Suprapubic skin (tissue), 4 donors: ENCODE data around the gene ATG9A. TPM values are rescaled to one million over a fixed set of nuclear protein-coding genes. Genes with fewer than 3 reads are reported as not detected.
"Not testable (repeated sequence)": the region's sequence is repeated elsewhere in the genome, so short reads cannot be mapped to it uniquely, and the experiment has no call there.

Experiments
- DNase-seq, 2 donors: peaks; one replicate each; pipeline ENCODE4 v3.0.0-alpha.2; 2019; ENCODE audit warnings: low spot score in 2 of 2
- H3K27ac ChIP-seq: fragments of 200-600 bp; sonication (generic); one replicate; pipeline ENCODE4 v1.5.1; 2019
- H3K27me3 ChIP-seq: fragments of 200-600 bp; sonication (generic); one replicate; pipeline ENCODE4 v1.5.1; 2019
- H3K36me3 ChIP-seq: fragments of 200-600 bp; sonication (generic); one replicate; pipeline ENCODE4 v1.5.1; 2019
- H3K4me1 ChIP-seq: fragments of 200-600 bp; sonication (generic); one replicate; pipeline ENCODE4 v1.5.1; 2019
- H3K4me3 ChIP-seq: fragments of 200-600 bp; sonication (generic); one replicate; pipeline ENCODE4 v1.5.1; 2019; ENCODE audit warnings: mild to moderate bottlenecking
- H3K9me3 ChIP-seq: fragments of 200-600 bp; sonication (generic); one replicate; pipeline ENCODE4 v1.5.1; 2019
- EP300 ChIP-seq: sonication (generic); formaldehyde crosslinking; IDR thresholded peaks from one replicate; pipeline ENCODE4 v1.6.1; 2017; ENCODE audit warnings: antibody characterized with exemption
- POLR2A ChIP-seq, 2 donors: fragments of 450-650 bp; IDR thresholded peaks; one replicate each; pipeline ENCODE4 v1.6.1; 2017; ENCODE audit warnings: antibody characterized with exemption in 2 of 2, mild to moderate bottlenecking in 2 of 2, moderate library complexity in 2 of 2
- POLR2AphosphoS5 ChIP-seq, 3 donors: sonication (generic); formaldehyde crosslinking; IDR thresholded peaks; one replicate each; pipeline ENCODE4 v1.6.1; 2017; ENCODE audit warnings: antibody characterized with exemption in 3 of 3
- WGBS: methylation state at CpG from one replicate; pipeline ENCODE4 v1.1.5; 2018; 5-methylcytosine and 5-hydroxymethylcytosine counted together
- total RNA-seq, 4 donors: library from RNA; depleted of rRNA; stranded (reverse); fragments of >200 nt; gene quantifications; one replicate each; pipeline ENCODE4 v1.1.0, GENCODE V29; 2016
- TF ChIP-seq, protein P1 (sequence below), 2 donors: fragments of 200-600 bp in 1 of 2; fragments of 450-650 bp in 1 of 2; sonication (generic) in 1 of 2; IDR thresholded peaks; one replicate each; pipeline ENCODE4 v1.5.1; 2016 to 2019; ENCODE audit warnings: antibody characterized with exemption in 2 of 2, mild to moderate bottlenecking in 1 of 2, moderate library complexity in 1 of 2

Gene ATG9A
- total RNA-seq, 4 donors from 2014 or later = 60.3 to 83.9 (median 64.6) TPM

DNA sequence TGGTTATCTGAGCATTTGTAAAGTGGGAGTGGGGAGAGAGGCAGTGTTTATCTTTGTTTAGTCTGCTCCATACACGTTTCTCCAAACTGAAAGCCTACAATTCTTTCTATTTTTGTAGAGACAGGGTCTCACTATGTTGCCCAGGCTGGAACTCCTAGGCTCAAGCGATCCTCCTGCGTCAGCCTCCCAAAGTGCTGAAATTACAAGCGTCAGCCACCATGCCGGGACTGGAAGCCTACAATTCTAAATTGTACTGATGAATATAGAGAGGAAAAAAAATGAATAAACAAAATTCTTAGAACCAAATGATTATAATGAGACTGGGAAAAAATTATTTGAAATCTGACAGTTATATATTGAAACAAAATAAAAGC is 24.3 kb downstream of the ATG9A start:
- WGBS = 80% methylated on average over 5 of the region's 5 CpGs
- Histone ChIP-seq H3K4me3 (no peak overlapping the region), H3K27me3 (no peaks in the 10 kb centered on the region), H3K9me3 (no peaks in the 10 kb centered on the region), H3K36me3 (peaks cover 21% of the 10 kb centered on the region), H3K4me1 (peaks cover 26% of the 10 kb centered on the region), H3K27ac (no peak overlapping the region)
- DNase-seq = peak in 1 of 2 donors; percentile 17
- TF ChIP-seq POLR2AphosphoS5 (IDR thresholded peaks at IDR 0.05) = no peak
- TF ChIP-seq, protein P1, sequence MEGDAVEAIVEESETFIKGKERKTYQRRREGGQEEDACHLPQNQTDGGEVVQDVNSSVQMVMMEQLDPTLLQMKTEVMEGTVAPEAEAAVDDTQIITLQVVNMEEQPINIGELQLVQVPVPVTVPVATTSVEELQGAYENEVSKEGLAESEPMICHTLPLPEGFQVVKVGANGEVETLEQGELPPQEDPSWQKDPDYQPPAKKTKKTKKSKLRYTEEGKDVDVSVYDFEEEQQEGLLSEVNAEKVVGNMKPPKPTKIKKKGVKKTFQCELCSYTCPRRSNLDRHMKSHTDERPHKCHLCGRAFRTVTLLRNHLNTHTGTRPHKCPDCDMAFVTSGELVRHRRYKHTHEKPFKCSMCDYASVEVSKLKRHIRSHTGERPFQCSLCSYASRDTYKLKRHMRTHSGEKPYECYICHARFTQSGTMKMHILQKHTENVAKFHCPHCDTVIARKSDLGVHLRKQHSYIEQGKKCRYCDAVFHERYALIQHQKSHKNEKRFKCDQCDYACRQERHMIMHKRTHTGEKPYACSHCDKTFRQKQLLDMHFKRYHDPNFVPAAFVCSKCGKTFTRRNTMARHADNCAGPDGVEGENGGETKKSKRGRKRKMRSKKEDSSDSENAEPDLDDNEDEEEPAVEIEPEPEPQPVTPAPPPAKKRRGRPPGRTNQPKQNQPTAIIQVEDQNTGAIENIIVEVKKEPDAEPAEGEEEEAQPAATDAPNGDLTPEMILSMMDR (IDR thresholded peaks at IDR 0.05) = no peak
- TF ChIP-seq POLR2A (IDR thresholded peaks at IDR 0.05) = no peak
- no peak for TF ChIP-seq EP300

DNA sequence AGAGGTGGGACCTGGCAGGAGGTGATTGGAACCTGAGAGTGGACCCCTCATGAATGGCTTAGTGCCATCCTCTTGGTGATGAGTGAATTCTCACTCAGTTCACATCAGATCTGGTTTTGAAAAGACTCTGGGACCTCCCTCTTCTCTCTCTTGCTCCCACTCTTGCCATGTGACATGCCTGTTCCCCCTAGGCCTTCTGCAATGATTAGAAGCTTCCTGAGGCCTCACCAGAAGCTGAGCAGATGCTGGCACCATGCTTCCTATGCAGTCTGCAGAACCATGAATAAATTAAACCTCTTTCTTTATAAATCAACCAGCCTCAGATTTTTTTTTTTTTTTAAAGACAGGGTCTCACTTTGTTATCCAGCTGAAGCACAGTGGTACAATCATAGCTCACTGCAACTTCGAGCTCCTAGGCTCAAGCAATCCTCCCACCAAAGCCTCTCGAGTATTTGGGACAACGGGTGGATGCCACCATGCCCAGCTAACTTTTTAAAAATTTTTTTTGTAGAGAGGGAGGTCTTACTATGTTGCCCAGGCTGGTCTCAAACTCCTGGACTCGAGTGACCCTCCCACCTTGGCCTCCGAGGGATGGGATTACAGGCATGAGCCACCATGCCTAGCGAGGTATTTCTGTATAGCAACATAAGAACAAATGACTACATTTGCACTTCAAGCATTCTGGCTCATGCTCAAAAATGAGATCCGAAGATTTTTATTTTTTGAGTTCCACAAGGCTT is 24.8 kb downstream of the ATG9A start:
- Histone ChIP-seq H3K27me3 (no peaks in the 10 kb centered on the region), H3K36me3 (peaks cover 15% of the 10 kb centered on the region), H3K27ac (no peak overlapping the region), H3K9me3 (no peaks in the 10 kb centered on the region), H3K4me1 (peaks cover 26% of the 10 kb centered on the region), H3K4me3 (no peak overlapping the region)
- no peak for TF ChIP-seq POLR2AphosphoS5 (IDR thresholded peaks at IDR 0.05)
- no peak for TF ChIP-seq EP300
- TF ChIP-seq, protein P1 (IDR thresholded peaks at IDR 0.05) = no peak
- TF ChIP-seq POLR2A (IDR thresholded peaks at IDR 0.05) = no peak
- peak in 1 of 2 donors; percentile 22 for DNase-seq
- WGBS = 85% methylated on average over 7 of the region's 7 CpGs

DNA sequence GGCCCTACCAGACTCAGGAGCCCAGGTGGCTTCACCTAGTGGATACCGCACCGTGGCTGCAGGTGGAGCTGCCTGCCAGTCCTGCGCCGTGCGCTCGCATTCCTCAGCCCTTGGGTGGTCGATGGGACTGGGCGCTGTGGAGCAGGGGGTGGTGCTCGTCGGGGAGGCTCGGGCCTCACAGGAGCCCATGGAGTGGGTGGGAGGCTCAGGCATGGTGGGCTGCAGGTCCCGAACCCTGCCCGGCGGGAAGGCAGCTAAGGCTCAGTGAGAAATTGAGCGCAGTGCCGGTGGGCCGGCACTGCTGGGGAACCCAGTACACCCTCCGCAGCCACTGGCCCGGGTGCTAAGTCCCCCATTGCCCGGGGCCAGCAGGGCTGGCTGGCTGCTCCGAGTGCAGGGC is 28.1 kb downstream of the ATG9A start:
- WGBS = 89% methylated on average over 6 of the region's 21 CpGs
- not testable (repeated sequence) for H3K27me3 ChIP-seq, H3K36me3 ChIP-seq, H3K4me1 ChIP-seq, H3K4me3 ChIP-seq, H3K27ac ChIP-seq, H3K9me3 ChIP-seq
- peak in 1 of 2 donors; percentile 24 for DNase-seq

DNA sequence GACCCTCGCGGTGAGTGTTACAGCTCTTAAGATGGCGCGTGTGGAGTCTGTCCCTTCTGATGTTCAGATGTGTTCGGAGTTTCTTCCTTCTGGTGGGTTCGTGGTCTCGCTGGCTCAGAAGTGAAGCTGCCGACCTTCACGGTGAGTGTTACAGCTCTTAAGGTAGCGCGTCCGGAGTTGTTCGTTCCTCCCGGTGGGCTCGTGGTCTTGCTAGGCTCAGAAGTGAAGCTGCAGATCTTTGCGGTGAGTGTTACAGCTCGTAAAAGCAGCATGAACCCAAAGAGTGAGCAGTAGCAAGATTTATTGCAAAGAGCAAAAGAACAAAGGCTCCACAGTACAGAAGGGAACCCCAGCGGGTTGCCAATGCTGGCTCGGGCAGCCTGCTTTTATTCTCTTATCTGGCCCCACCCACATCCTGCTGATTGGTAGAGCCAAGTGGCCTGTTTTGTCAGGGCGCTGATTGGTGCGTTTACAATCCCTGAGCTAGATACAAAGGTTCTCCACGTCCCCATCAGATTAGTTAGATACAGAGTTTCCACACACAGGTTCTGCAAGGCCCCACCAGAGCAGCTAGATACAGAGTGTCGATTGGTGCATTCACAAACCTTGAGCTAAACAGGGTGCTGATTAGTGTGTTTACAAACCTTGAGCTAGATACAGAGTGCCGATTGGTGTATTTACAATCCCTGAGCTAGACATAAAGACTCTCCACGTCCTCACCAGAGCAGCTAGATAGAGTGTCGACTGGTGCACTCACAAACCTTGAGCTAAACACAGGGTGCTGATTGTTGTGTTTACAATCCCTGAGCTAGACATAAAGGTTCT is 28.7 kb downstream of the ATG9A start:
- H3K36me3 ChIP-seq, H3K9me3 ChIP-seq, H3K4me3 ChIP-seq, H3K27ac ChIP-seq, H3K27me3 ChIP-seq, H3K4me1 ChIP-seq: not testable (repeated sequence)
- WGBS = 79% methylated on average over 25 of the region's 26 CpGs
- DNase-seq = peak in 1 of 2 donors; percentile 30

DNA sequence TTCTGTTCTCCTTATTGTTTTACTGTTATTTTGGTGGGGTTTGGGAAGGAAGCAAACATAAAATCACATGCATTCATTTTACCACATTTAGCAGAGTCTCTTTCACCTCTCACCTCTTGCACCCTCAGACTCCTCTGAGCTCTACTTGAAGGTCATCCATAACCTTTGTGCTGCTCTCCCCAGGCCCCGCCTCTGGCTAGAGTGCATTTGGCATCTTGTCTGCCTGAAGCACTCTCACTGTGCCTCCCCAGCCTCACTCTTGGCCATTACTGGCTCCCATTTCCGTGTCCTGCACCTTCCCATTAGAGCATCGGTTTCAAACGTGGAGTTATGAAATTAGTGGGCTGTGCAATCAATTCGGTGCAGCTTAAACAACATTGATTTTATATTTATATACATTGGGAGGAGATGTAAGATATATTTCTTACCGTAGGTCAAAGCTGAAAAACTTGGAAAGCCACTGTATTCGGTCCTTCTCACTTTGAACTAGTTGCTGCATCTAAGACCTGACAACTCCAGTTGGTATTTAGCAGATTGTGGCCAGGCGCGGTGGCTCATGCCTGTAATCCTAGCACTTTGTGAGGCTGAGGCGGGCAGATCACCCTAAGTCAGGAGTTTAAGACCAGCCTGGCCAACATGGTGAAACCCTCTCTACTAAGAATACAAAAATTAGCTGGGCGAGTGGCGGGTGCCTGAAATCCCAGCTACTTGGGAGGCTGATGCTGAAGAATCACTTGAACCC is 29.8 kb downstream of the ATG9A start:
- Histone ChIP-seq H3K9me3 (no peaks in the 10 kb centered on the region), H3K4me3 (no peak overlapping the region), H3K27ac (no peak overlapping the region), H3K36me3 (no peaks in the 10 kb centered on the region), H3K4me1 (no peaks in the 10 kb centered on the region), H3K27me3 (peaks cover 5% of the 10 kb centered on the region)
- 81% methylated on average over 12 of the region's 12 CpGs for WGBS
- no peak for TF ChIP-seq EP300
- no peak for TF ChIP-seq POLR2A (IDR thresholded peaks at IDR 0.05)
- no peak for TF ChIP-seq POLR2AphosphoS5 (IDR thresholded peaks at IDR 0.05)
- TF ChIP-seq, protein P1 (IDR thresholded peaks at IDR 0.05) = no peak
- DNase-seq = peak in 1 of 2 donors; percentile 35

DNA sequence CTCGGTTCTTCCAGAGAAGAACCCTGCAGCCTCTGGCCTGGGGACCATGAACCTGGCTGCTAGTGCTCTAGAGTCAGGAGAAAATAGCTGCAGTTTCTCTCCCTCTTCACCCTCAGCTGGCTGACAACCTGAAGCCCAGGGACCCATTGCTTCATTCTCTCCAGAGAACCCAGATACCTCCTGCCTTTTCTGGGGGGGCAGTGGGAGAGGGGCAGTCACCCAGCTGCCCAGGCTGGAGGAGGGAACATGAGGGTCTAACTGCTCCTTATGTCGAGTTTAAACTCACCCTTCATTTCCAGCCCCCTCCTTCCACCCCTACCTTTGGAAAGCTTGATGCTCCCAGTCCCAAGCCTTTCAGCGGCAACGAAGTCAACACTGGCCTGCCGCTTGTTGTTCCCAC is 30.5 kb downstream of the ATG9A start:
- no peaks in the 10 kb centered on the region for H3K36me3 ChIP-seq
- no peaks in the 10 kb centered on the region for H3K9me3 ChIP-seq
- WGBS = 81% methylated on average over 4 of the region's 5 CpGs
- no peak overlapping the region for H3K4me3 ChIP-seq
- H3K4me1 ChIP-seq = no peaks in the 10 kb centered on the region
- H3K27me3 ChIP-seq = peaks cover 5% of the 10 kb centered on the region
- peak in 1 of 2 donors; percentile 2 for DNase-seq
- TF ChIP-seq EP300 = no peak
- TF ChIP-seq POLR2A (IDR thresholded peaks at IDR 0.05) = no peak
- TF ChIP-seq, protein P1 (IDR thresholded peaks at IDR 0.05) = no peak
- TF ChIP-seq POLR2AphosphoS5 (IDR thresholded peaks at IDR 0.05) = no peak
- no peak overlapping the region for H3K27ac ChIP-seq
